T-cell (primary cell): ENCODE data around the gene TPRKB. TPM values are rescaled to one million over a fixed set of nuclear protein-coding genes. Genes with fewer than 3 reads are reported as not detected.
"Not testable (repeated sequence)": the region's sequence is repeated elsewhere in the genome, so short reads cannot be mapped to it uniquely, and the experiment has no call there.

Experiments used
- ATAC-seq, 4 experiments: fragments of 200-7000 bp in 3 of 4; fragments of 150-1000 bp in 1 of 4; cut with Tn5 transposase; replicated peaks in 1 of 4; 1 replicate in 3 of 4; 2 replicates in 1 of 4; pipeline ENCODE4 v1.10.0; 2021; ENCODE audit warnings: moderate library complexity in 3 of 4, mild to moderate bottlenecking in 2 of 4, moderate number of reproducible peaks in 1 of 4
- CTCF ChIA-PET, 2 donors: fragments of 300-600 bp; sonication (Branson Sonifier 250); formaldehyde crosslinking; loops; one replicate each; lab custom pipeline; 2022; ENCODE audit warnings: antibody characterized with exemption in 2 of 2; lab: Charles Lee
- POLR2A ChIA-PET, 2 donors: fragments of 300-600 bp; sonication (Branson Sonifier 250); formaldehyde crosslinking; loops; one replicate each; lab custom pipeline; 2022; ENCODE audit warnings: antibody characterized with exemption in 2 of 2; lab: Charles Lee
- DNase-seq, 35 experiments: peaks; one replicate each; pipeline versions ENCODE4 v3.0.0 to v3.0.0-alpha.2; 2013 to 2023
- H3K27ac ChIP-seq: one replicate; pipeline ENCODE4 v1.5.1; 2013; ENCODE audit warnings: low read length
- H3K27me3 ChIP-seq, 2 experiments: replicated peaks in 1 of 2; 1 replicate in 1 of 2; 2 replicates in 1 of 2; pipeline versions ENCODE4 v1.6.1 to v1.7.0; 2013; ENCODE audit warnings: low read length in 1 of 2, mixed read lengths in 1 of 2; ENCODE audit not compliant: control insufficient read depth in 2 of 2, insufficient read depth in 2 of 2; ENCODE audit errors: extremely low read depth in 1 of 2
- H3K36me3 ChIP-seq, 2 donors: 1 replicate in 1 of 2; 2 replicates in 1 of 2; pipeline versions ENCODE4 v1.6.1 to v1.7.0; 2013; ENCODE audit warnings: low read length in 1 of 2; ENCODE audit not compliant: control insufficient read depth in 2 of 2, insufficient read depth in 1 of 2; ENCODE audit errors: extremely low read depth in 1 of 2
- H3K4me1 ChIP-seq, 2 experiments: 1 replicate in 1 of 2; 2 replicates in 1 of 2; pipeline versions ENCODE4 v1.6.1 to v1.7.0; 2013; ENCODE audit warnings: low read length in 2 of 2, mixed read lengths in 1 of 2; ENCODE audit not compliant: insufficient read depth in 2 of 2, control insufficient read depth in 1 of 2; ENCODE audit errors: extremely low read depth in 1 of 2
- H3K4me3 ChIP-seq, 2 donors: 1 replicate in 1 of 2; 2 replicates in 1 of 2; pipeline versions ENCODE4 v1.5.1 to v1.7.0; 2013; ENCODE audit warnings: mild to moderate bottlenecking in 2 of 2, low read length in 1 of 2, moderate library complexity in 1 of 2; ENCODE audit not compliant: control insufficient read depth in 1 of 2; ENCODE audit errors: extremely low read depth in 1 of 2
- H3K9me3 ChIP-seq: 2 replicates; pipeline ENCODE4 v1.7.0; 2013
- H3K27ac Mint-ChIP-seq, 2 donors: one replicate each; pipeline ENCODE4 v1.8.0; 2020 to 2021; ENCODE audit warnings: mild to moderate bottlenecking in 2 of 2, mixed read lengths in 2 of 2
- H3K27me3 Mint-ChIP-seq, 2 donors: one replicate each; pipeline ENCODE4 v1.8.0; 2021 to 2022; ENCODE audit warnings: mixed read lengths in 2 of 2
- H3K36me3 Mint-ChIP-seq: one replicate; pipeline ENCODE4 v1.8.0; 2021; ENCODE audit warnings: mixed read lengths
- H3K4me1 Mint-ChIP-seq, 3 donors: one replicate each; pipeline ENCODE4 v1.8.0; 2020 to 2022; ENCODE audit warnings: mixed read lengths in 3 of 3, mild to moderate bottlenecking in 1 of 3
- H3K4me3 Mint-ChIP-seq, 3 donors: one replicate each; pipeline ENCODE4 v1.8.0; 2020 to 2022; ENCODE audit warnings: mild to moderate bottlenecking in 3 of 3, mixed read lengths in 3 of 3, moderate library complexity in 3 of 3
- H3K9me3 Mint-ChIP-seq, 3 donors: one replicate each; pipeline ENCODE4 v1.8.0; 2020 to 2022; ENCODE audit warnings: mixed read lengths in 3 of 3
- WGBS: methylation state at CpG from one replicate; pipeline ENCODE4 v1.1.5; 2013; ENCODE audit warnings: missing lambda C conversion rate; ENCODE audit not compliant: insufficient coverage; 5-methylcytosine and 5-hydroxymethylcytosine counted together
- total RNA-seq, 35 experiments: library from RNA in 6 of 35; stranded (reverse) in 6 of 35; fragments of 120-200 nt in 1 of 35; gene quantifications; one replicate each; pipeline versions ENCODE4 v1.2.1 to v1.2.4 and lab custom pipeline; 2013 to 2026

The TPRKB gene
- 10 to 100 TPM; 17.2 to 23.5 (median 20.1) TPM for total RNA-seq
- 30.7 TPM for total RNA-seq (2013)
- 10.0 to 47.3 (median 16.9) reads per million in 29 experiments for total RNA-seq (lab: John Stamatoyannopoulos, UW)

DNA sequence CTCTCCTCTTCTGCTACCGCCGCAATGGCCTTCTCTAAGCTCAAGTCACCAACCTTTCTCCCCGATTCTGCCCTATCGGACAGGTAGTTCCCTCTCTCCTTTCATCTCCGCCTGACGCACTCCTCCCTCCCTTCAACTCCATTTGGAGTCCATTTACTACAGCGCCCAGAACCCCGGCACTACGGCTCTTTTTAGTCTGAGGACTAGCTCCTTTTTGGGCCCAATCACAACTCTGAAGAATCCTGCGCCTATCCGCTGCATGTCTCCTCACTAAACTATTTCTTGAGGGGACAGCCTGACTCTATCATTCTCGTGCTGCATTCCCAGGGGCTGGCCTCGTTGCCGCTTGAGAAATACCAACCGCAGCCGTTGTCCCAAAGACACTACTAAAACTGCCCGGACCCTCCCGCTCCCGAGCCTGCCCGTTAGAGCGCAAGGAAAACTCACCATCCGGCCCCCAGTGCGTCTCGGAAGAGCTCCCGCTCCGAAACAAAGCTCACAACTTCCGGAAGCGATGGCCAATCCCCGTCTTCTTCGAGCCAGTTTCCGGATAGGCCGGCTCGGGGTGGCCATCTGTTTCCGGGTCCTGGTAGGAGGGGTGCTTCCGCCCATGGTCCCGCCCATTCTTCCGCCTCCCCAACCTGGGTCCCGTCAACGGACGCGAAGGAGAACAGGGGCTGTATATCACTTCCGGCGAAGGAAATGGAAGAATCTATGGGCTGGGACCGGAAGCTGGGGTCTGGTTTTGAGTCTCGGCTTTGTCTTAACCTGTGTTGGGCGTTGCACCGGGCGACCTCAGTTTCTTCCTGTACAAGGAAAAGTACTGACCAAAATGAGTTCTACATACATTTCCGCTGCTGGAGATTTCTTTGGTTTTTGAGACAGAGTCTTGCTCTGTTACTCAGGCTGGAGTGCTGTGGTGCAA is at the start of gene TPRKB:
Gene TPRKB (minus strand): TSS at position 491 of the 925 bp plus-strand sequence. CDS start 2,776 bp downstream, outside the sequence.
- peak; percentile 93 to 98 (median 97) for ATAC-seq
- ChIA-PET POLR2A (interaction anchor here (0.8 to 1.2 kb wide), 3 partner anchors 11 to 719 kb away, joined by 3 to 11 read pairs (median 3); no protein-coding TSS in a partner anchor), CTCF (interaction anchor here (0.6 to 1.5 kb wide), 7 partner anchors 44 to 504 kb away, joined by 3 to 6 read pairs (median 4); partner anchors contain the start of genes MOB1A (in 1 of the 2), PRADC1 (in 1 of the 2) and STAMBP (in 1 of the 2))
- no peaks in the 10 kb centered on the region for H3K27me3 Mint-ChIP-seq
- Histone ChIP-seq H3K36me3 (peaks cover 0 to 20% of the 10 kb centered on the region in 2 donors), H3K4me1 (peaks cover 9 to 18% of the 10 kb centered on the region in 2 experiments), H3K27ac (peak within 1 kb of the TSS; percentile 73), H3K4me3 (peak within 1 kb of the TSS; percentile 81 to 85), H3K9me3 (no peaks in the 10 kb centered on the region), H3K27me3 (no peaks in the 10 kb centered on the region)
- peak; percentile 84 to 96 (median 91) for DNase-seq
- H3K27ac Mint-ChIP-seq, result peak within 1 kb of the TSS; percentile 83 to 88
- H3K4me3 Mint-ChIP-seq, result peak within 1 kb of the TSS; percentile 96 to 97 (median 96)
- peaks cover 10 to 24% (median 22%) of the 10 kb centered on the region in 3 donors for H3K4me1 Mint-ChIP-seq
- under 1% methylated on average over 36 of the region's 49 CpGs for WGBS
- H3K36me3 Mint-ChIP-seq, result peaks cover 25% of the 10 kb centered on the region
- peaks cover 0 to 2% (median 0%) of the 10 kb centered on the region in 3 donors for H3K9me3 Mint-ChIP-seq

DNA sequence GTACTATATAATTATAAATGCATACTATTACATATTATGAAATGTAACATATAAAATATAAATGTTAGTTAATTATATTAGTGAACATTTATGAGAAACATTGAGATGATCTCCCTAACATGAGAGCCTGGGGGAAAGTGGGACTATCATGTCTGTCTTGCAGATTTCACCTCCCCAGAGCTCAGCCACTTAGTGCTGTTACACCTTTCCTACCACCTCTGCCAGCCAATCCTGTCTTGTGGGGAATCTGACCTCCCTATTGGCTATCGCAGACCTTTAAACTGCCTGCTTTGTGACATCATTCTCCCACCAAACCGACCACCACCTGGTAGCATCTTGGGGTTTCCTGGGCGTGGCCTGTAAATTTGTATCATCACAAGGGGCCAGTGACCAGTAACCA is 46.7 kb upstream of the TPRKB start, which contains the start of gene C2orf78:
Gene C2orf78 (plus strand): TSS at position 301 of the 400 bp plus-strand sequence. CDS start 127 bp downstream, outside the sequence.
- H3K27ac ChIP-seq, H3K4me3 ChIP-seq, DNase-seq, H3K9me3 ChIP-seq, CTCF ChIA-PET, H3K36me3 ChIP-seq, ATAC-seq, H3K9me3 Mint-ChIP-seq, H3K36me3 Mint-ChIP-seq, H3K27ac Mint-ChIP-seq, H3K4me1 ChIP-seq, POLR2A ChIA-PET, H3K4me3 Mint-ChIP-seq: not testable (repeated sequence)
- H3K27me3 Mint-ChIP-seq, result peaks cover 0 to 13% of the 10 kb centered on the region in 2 donors
- H3K4me1 Mint-ChIP-seq, result peaks cover 11 to 14% (median 14%) of the 10 kb centered on the region in 3 donors
- WGBS, result no CpG with 5 or more reads among the region's 3 CpGs
- peaks cover 0 to 20% of the 10 kb centered on the region in 2 experiments for H3K27me3 ChIP-seq

DNA sequence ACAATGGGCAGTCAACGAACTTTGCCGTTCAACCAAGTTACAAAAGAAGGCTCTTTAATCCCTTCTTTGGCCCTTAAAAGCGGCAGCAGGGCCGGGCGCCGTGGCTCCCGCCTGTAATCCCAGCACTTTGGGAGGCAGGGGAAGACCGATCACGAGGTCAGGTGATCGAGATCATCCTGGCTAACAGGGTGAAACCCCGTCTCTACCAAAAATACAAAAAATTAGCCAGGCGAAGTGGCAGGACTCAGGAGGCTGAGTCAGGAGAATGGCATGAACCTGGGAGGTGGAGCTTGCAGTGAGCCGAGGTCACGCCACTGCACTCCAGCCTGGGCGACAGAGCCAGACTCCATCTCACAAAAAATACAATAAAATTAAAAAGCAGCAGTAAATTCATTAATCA is 46.3 kb upstream of the TPRKB start:
- H3K36me3 Mint-ChIP-seq, H3K4me3 ChIP-seq, ATAC-seq, DNase-seq, H3K9me3 ChIP-seq, H3K4me1 ChIP-seq, H3K27ac ChIP-seq, H3K36me3 ChIP-seq, H3K4me3 Mint-ChIP-seq, H3K9me3 Mint-ChIP-seq, POLR2A ChIA-PET, CTCF ChIA-PET, H3K27ac Mint-ChIP-seq: not testable (repeated sequence)
- WGBS, result 92% methylated on average over 5 of the region's 15 CpGs
- Mint-ChIP-seq H3K27me3 (peaks cover 0 to 13% of the 10 kb centered on the region in 2 donors), H3K4me1 (peaks cover 15 to 19% (median 19%) of the 10 kb centered on the region in 3 donors)
- peaks cover 0 to 20% of the 10 kb centered on the region in 2 experiments for H3K27me3 ChIP-seq

DNA sequence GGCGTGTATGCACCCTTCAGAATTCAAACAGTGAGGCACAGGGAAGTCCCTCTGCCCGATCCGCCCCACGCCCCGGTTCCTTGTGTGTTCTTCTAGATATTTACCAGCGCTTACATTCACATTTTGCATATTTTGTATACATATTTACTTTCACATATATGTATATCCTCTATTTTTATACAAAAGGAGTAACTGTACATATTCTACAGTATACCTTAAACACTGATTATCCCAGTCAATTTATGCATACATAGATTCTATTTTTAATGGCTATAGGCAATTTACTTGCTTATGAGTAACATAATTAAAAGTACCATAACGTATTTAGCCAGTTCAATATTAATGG is 43.1 kb upstream of the TPRKB start:
- WGBS, result 0% methylated on average over 1 of the region's 7 CpGs
- H3K9me3 Mint-ChIP-seq, result no peaks in the 10 kb centered on the region
- H3K27me3 ChIP-seq, result peaks cover 0 to 14% of the 10 kb centered on the region in 2 experiments
- H3K27ac Mint-ChIP-seq, result peak overlapping the region; percentile 96 to 97
- H3K36me3 ChIP-seq, result peaks cover 7 to 18% of the 10 kb centered on the region in 2 donors
- peaks cover 10 to 14% of the 10 kb centered on the region in 2 experiments for H3K4me1 ChIP-seq
- H3K27me3 Mint-ChIP-seq, result peaks cover 0 to 6% of the 10 kb centered on the region in 2 donors
- peaks cover 40 to 42% (median 40%) of the 10 kb centered on the region in 3 donors for H3K4me1 Mint-ChIP-seq
- ATAC-seq (no peak), DNase-seq (no peak)
- ChIA-PET POLR2A (interaction anchor here (0.6 to 1.0 kb wide), 3 partner anchors 43 to 209 kb away, joined by 3 to 9 read pairs (median 5); partner anchors contain the start of genes STAMBP (in 1 of the 2) and TPRKB (in 1 of the 2)), CTCF (interaction anchor here (0.7 to 1.2 kb wide), 3 partner anchors 43 to 417 kb away, joined by 3 to 5 read pairs (median 4); partner anchors contain the start of gene TPRKB (in 1 of the 2))
- H3K9me3 ChIP-seq, result no peaks in the 10 kb centered on the region
- peaks cover 17% of the 10 kb centered on the region for H3K36me3 Mint-ChIP-seq
- H3K27ac ChIP-seq, result peak overlapping the region; percentile 37
- peak overlapping the region; percentile 97 to 99 (median 98) for H3K4me3 Mint-ChIP-seq
- H3K4me3 ChIP-seq, result peak overlapping the region in 1 of 2 donors; percentile 77

DNA sequence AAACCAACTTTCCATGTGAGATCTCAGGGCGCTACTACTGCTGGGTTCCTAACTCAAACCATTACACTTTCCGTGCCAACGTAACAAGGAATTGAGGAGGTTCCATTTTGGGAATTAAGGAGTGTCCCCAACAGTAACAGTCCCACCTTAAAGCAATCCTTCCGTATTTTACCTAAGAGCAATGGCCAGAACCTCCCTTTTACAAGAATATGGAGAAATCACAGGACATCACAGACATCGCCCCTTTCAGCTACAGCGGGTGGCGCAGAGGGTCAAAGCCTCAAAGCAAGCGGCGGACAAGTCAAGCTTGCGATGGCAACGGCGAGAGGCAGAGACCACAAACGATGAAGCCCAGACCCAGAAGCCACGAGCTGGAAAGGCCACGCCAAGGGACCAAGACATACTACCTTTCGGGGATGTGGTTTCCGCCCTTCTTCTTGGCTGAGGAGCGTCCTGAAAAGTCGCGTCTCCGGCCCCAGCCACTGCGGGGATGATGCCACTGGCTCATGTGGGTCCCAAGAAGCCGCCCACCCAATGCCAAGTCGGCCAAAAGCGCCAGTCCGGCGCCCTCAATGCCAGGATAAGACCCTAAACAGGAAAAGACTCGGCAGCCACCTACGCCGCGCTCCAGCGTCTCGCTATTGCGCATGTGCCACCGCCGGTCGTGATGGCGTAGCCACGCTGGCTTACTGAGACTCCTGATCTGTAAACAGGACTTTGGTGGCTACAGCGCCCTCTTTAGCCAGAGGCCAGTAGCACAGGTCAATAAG is 42.5 kb upstream of the TPRKB start, which contains the start of gene DUSP11:
Gene DUSP11 (minus strand): TSS at position 637 of the 770 bp plus-strand sequence. CDS start 129 bp downstream, at position 508.
- peaks cover 42 to 45% (median 44%) of the 10 kb centered on the region in 3 donors for H3K4me1 Mint-ChIP-seq
- ATAC-seq (peak; percentile 98 to 100 (median 99)), DNase-seq (peak; percentile 91 to 99 (median 95))
- under 1% methylated on average over 37 of the region's 40 CpGs for WGBS
- peaks cover 0 to 6% of the 10 kb centered on the region in 2 donors for H3K27me3 Mint-ChIP-seq
- Histone ChIP-seq H3K4me1 (peaks cover 10 to 14% of the 10 kb centered on the region in 2 experiments), H3K36me3 (peaks cover 7 to 24% of the 10 kb centered on the region in 2 donors), H3K27ac (peak within 1 kb of the TSS; percentile 83), H3K9me3 (no peaks in the 10 kb centered on the region), H3K4me3 (peak within 1 kb of the TSS; percentile 77 to 98), H3K27me3 (peaks cover 0 to 14% of the 10 kb centered on the region in 2 experiments)
- peaks cover 22% of the 10 kb centered on the region for H3K36me3 Mint-ChIP-seq
- H3K4me3 Mint-ChIP-seq, result peak within 1 kb of the TSS; percentile 97 to 99 (median 98)
- ChIA-PET POLR2A (interaction anchor here in 1 of 2 donors (0.6 to 1.0 kb wide), 2 partner anchors 49 to 209 kb away, joined by 5 to 9 read pairs; partner anchors contain the start of gene STAMBP), CTCF (no interaction called here)
- H3K9me3 Mint-ChIP-seq, result no peaks in the 10 kb centered on the region
- H3K27ac Mint-ChIP-seq, result peak within 1 kb of the TSS; percentile 96 to 97
